ENCODE measurements around the gene KRT40.

Gene KRT40

DNA sequence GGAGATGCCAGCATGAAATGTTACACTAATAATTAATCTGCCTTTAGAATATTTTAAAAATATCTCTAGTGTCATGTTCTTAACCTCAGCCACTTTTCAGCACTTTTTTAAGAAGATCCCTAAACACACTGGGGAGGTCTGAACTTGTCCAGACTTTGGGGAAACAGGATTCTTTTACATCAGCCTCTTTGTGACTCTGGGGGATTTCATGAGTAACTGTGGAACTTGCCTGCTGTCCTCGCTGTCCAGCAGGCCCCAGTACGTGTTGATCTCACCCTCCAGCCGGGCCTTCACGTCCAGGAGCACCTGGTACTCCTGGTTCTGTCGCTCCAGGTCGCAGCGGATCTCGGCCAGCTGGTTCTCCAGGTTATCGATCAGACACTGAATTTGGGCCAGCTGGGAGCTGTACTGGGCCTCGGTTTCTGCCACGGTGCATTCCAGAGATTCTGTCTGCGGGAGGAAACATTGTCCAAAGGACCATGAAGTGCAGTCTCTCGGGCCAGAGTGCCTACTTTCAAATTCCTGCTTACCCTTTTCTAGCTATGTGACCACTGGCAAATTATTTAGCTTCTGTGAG lies 5.5 kb downstream of the KRT40 start:
- no peaks in the 10 kb centered on the region for H3K36me3 ChIP-seq
- H3K4me3 ChIP-seq (ENCODE audit: low read depth, low read length) = no peak overlapping the region
- H3K27me3 ChIP-seq = peaks cover 21% of the 10 kb centered on the region
- TF ChIP-seq CTCF (IDR thresholded peaks at IDR 0.05; ENCODE audit: low read depth, low read length) = no peak
- no peaks in the 10 kb centered on the region for H3K4me1 ChIP-seq
- no peaks in the 10 kb centered on the region for H3K9me3 ChIP-seq
- DNase-seq = no peak

DNA sequence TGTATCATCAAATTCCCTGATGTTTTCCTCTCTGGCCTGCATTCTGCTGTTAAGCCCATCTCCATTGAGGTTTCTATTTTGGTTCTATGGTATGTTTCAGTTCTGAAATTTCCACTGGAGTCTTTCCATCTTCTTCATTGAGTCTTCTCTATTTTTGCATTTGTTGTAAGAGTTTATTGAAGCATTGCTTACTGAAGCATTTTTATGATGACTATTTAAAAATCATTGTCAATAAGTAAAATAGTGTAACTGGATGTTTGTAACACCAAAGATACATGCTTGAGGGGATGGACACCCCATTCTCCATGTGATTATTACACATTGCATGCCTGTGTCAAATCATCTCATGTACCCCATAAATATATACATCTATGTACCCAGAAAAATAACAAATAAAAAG lies 8.6 kb downstream of the KRT40 start:
- Histone ChIP-seq H3K36me3 (no peaks in the 10 kb centered on the region), H3K4me3 (ENCODE audit: low read depth, low read length) (no peak overlapping the region), H3K27me3 (peaks cover 26% of the 10 kb centered on the region), H3K9me3 (no peaks in the 10 kb centered on the region), H3K4me1 (no peaks in the 10 kb centered on the region)
- no peak for TF ChIP-seq CTCF (IDR thresholded peaks at IDR 0.05; ENCODE audit: low read depth, low read length)
- DNase-seq = no peak

GRCh38 chr17:40974366-40974765 lies 9.8 kb downstream of the KRT40 start:
- TF ChIP-seq CTCF (IDR thresholded peaks at IDR 0.05; ENCODE audit: low read depth, low read length) = no peak
- DNase-seq = no peak

GRCh38 chr17:40967582-40967981 lies 16.5 kb downstream of the KRT40 start:
- no peak for DNase-seq

More at GRCh38 chr17:40974366-40974765, 9.8 kb downstream of the KRT40 start:
- H3K4me3 ChIP-seq (ENCODE audit: low read depth, low read length) = no peak overlapping the region
- no peaks in the 10 kb centered on the region for H3K9me3 ChIP-seq
- no peaks in the 10 kb centered on the region for H3K4me1 ChIP-seq
- H3K27me3 ChIP-seq = peaks cover 26% of the 10 kb centered on the region
- no peaks in the 10 kb centered on the region for H3K36me3 ChIP-seq

GRCh38 chr17:40966848-40967247 lies 17.3 kb downstream of the KRT40 start, which contains the start of gene KRT39:
Gene KRT39 (minus strand): TSS chr17:40966948. CDS start chr17:40966856, 92 bp downstream.
- Histone ChIP-seq H3K4me3 (ENCODE audit: low read depth, low read length) (no peak within 1 kb of the TSS), H3K36me3 (no peaks in the 10 kb centered on the region), H3K27me3 (peaks cover 15% of the 10 kb centered on the region), H3K9me3 (no peaks in the 10 kb centered on the region; the same call in 1 of the 2 replicates), H3K4me1 (no peaks in the 10 kb centered on the region)
- TF ChIP-seq CTCF (IDR thresholded peaks at IDR 0.05; ENCODE audit: low read depth, low read length) = no peak
- no peak for DNase-seq

More at GRCh38 chr17:40967582-40967981, 16.5 kb downstream of the KRT40 start:
- Histone ChIP-seq H3K27me3 (peaks cover 17% of the 10 kb centered on the region), H3K9me3 (no peaks in the 10 kb centered on the region; the same call in 1 of the 2 replicates), H3K4me1 (no peaks in the 10 kb centered on the region), H3K4me3 (ENCODE audit: low read depth, low read length) (no peak overlapping the region), H3K36me3 (no peaks in the 10 kb centered on the region)
- no peak for TF ChIP-seq CTCF (IDR thresholded peaks at IDR 0.05; ENCODE audit: low read depth, low read length)

- Histone ChIP-seq H3K4me1 (no peaks in the 10 kb centered on the region), H3K4me3 (ENCODE audit: low read depth, low read length) (no peak overlapping the region), H3K36me3 (no peaks in the 10 kb centered on the region), H3K27me3 (peaks cover 28% of the 10 kb centered on the region), H3K9me3 (no peaks in the 10 kb centered on the region; the same call in 1 of the 2 replicates)
- peak; percentile 80 for TF ChIP-seq CTCF (IDR thresholded peaks at IDR 0.05; ENCODE audit: low read depth, low read length)
- no peak for DNase-seq
Measured at GRCh38 chr17:40963838-40964237, 20.3 kb downstream of the KRT40 start.

Data from BE2C (cell line).